Prostate gland (tissue), 2 donors: ENCODE data around the gene SETBP1.

Experiments
- CTCF ChIP-seq, 4 experiments: fragments of 200-600 bp in 2 of 4; fragments of 450-650 bp in 2 of 4; sonication (generic) in 2 of 4; IDR thresholded peaks; 1 replicate in 3 of 4; 2 replicates in 1 of 4; pipeline ENCODE4 v1.5.1; 2016 to 2019; ENCODE audit warnings: antibody characterized with exemption in 4 of 4, mild to moderate bottlenecking in 2 of 4, moderate library complexity in 2 of 4
- POLR2AphosphoS5 ChIP-seq: sonication (generic); formaldehyde crosslinking; IDR thresholded peaks from one replicate; pipeline ENCODE4 v1.6.1; 2017; ENCODE audit warnings: antibody characterized with exemption

GRCh38 chr18:45100321-45101105, 419.8 kb downstream of the SETBP1 start:
- TF ChIP-seq CTCF (IDR thresholded peaks at IDR 0.05), result no peak
- no peak for TF ChIP-seq POLR2AphosphoS5
